H1 (cell line): ENCODE results near the gene MACROD2. TPM values are rescaled to one million over a fixed set of nuclear protein-coding genes. Genes with fewer than 3 reads are reported as not detected.

ENCODE experiments used
- CTCF ChIA-PET: fragments of 300-600 bp; sonication (Branson Sonifier 250); formaldehyde crosslinking; loops from one replicate; lab custom pipeline; 2021; ENCODE audit not compliant: partially characterized antibody; lab: Charles Lee
- POLR2A ChIA-PET: fragments of 300-600 bp; sonication (Branson Sonifier 250); formaldehyde crosslinking; loops from one replicate; lab custom pipeline; 2021; ENCODE audit warnings: inconsistent platforms; ENCODE audit not compliant: partially characterized antibody; lab: Charles Lee
- DNase-seq, 2 experiments: peaks; one replicate each; pipeline versions ENCODE4 v3.0.0 to v3.0.0-alpha.2; 2010 to 2022; ENCODE audit warnings: low spot score in 2 of 2, low read depth in 1 of 2, mixed read lengths in 1 of 2
- FAIRE-seq: peaks from 2 replicates; lab custom pipeline; 2011; peaks lifted over from hg19 to GRCh38; lab: Jason Lieb, UNC
- H2AFZ ChIP-seq: 2 replicates; pipeline ENCODE4 v1.8.1; 2012; ENCODE audit warnings: low read length, inconsistent platforms
- H2AK5ac ChIP-seq: 2 replicates; pipeline ENCODE4 v1.6.1; 2013; ENCODE audit warnings: low read depth, low read length
- H2BK120ac ChIP-seq: replicated peaks from 2 replicates; pipeline ENCODE3; 2013; ENCODE audit warnings: low read depth, low read length, inconsistent platforms
- H2BK12ac ChIP-seq: 2 replicates; pipeline ENCODE4 v1.6.1; 2013; ENCODE audit warnings: low read depth, low read length
- H2BK15ac ChIP-seq: 2 replicates; pipeline ENCODE4 v1.6.1; 2013; ENCODE audit warnings: low read length
- H2BK20ac ChIP-seq: 2 replicates; pipeline ENCODE4 v1.6.1; 2013; ENCODE audit warnings: low read length
- H2BK5ac ChIP-seq: 2 replicates; pipeline ENCODE4 v1.6.1; 2013; ENCODE audit warnings: low read depth, low read length
- H3K14ac ChIP-seq: 2 replicates; pipeline ENCODE4 v1.6.1; 2013; ENCODE audit warnings: inconsistent platforms; ENCODE audit not compliant: insufficient read length
- H3K18ac ChIP-seq: 2 replicates; pipeline ENCODE4 v1.6.1; 2013; ENCODE audit warnings: low read length; ENCODE audit errors: extremely low read depth
- H3K23ac ChIP-seq: 2 replicates; pipeline ENCODE4 v1.6.1; 2013; ENCODE audit warnings: inconsistent platforms; ENCODE audit not compliant: insufficient read length
- H3K23me2 ChIP-seq: 2 replicates; pipeline ENCODE4 v1.6.1; 2013; ENCODE audit warnings: low read depth, low read length
- H3K27ac ChIP-seq: 2 replicates; pipeline ENCODE4 v1.6.1; 2011; ENCODE audit warnings: low read depth, low read length, inconsistent platforms
- H3K27me3 ChIP-seq, 4 experiments: replicated peaks in 1 of 4; 1 replicate in 1 of 4; 2 replicates in 3 of 4; pipeline versions ENCODE4 v1.6.1 to v1.8.1; 2011 to 2013; ENCODE audit warnings: low read length in 3 of 4, mild to moderate bottlenecking in 3 of 4, inconsistent platforms in 2 of 4, mixed read lengths in 2 of 4, moderate library complexity in 1 of 4; ENCODE audit not compliant: control insufficient read depth in 3 of 4, insufficient read depth in 3 of 4; ENCODE audit errors: extremely low read depth in 1 of 4
- H3K36me3 ChIP-seq, 4 experiments: 2 replicates each; pipeline versions ENCODE4 v1.6.1 to v1.8.1; 2011 to 2013; ENCODE audit warnings: mild to moderate bottlenecking in 4 of 4, low read length in 3 of 4, moderate library complexity in 2 of 4, control low read depth in 1 of 4, inconsistent platforms in 1 of 4; ENCODE audit not compliant: insufficient read depth in 4 of 4, control insufficient read depth in 2 of 4
- H3K4ac ChIP-seq: replicated peaks from 2 replicates; pipeline ENCODE3; 2013; ENCODE audit warnings: low read length, low read depth, mixed read lengths, inconsistent platforms; ENCODE audit not compliant: insufficient read length
- H3K4me1 ChIP-seq, 4 experiments: replicated peaks in 1 of 4; 1 replicate in 1 of 4; 2 replicates in 3 of 4; pipeline versions ENCODE4 v1.6.1 to v1.8.1; 2011 to 2013; ENCODE audit warnings: low read length in 3 of 4, inconsistent platforms in 2 of 4, mixed read lengths in 1 of 4; ENCODE audit not compliant: insufficient read depth in 4 of 4, control insufficient read depth in 3 of 4
- H3K4me2 ChIP-seq, 2 experiments: 2 replicates each; pipeline versions ENCODE4 v1.6.1 to v1.8.1; 2011 to 2013; ENCODE audit warnings: low read depth in 2 of 2, low read length in 2 of 2, control low read depth in 1 of 2, inconsistent platforms in 1 of 2, mild to moderate bottlenecking in 1 of 2; ENCODE audit not compliant: insufficient read depth in 1 of 2
- H3K4me3 ChIP-seq, 4 experiments: fragments of 200-600, 300-600 bp in 1 of 4; sonication (generic), shearing (Covaris generic), sonication (Bioruptor Twin) in 1 of 4; 2 replicates each; pipeline versions ENCODE4 v1.5.1 to v1.8.1; 2011 to 2016; ENCODE audit warnings: low read length in 4 of 4, low read depth in 3 of 4, control low read depth in 2 of 4, inconsistent platforms in 2 of 4, mild to moderate bottlenecking in 2 of 4, mixed read lengths in 1 of 4, moderate library complexity in 1 of 4; ENCODE audit not compliant: insufficient read depth in 2 of 4; ENCODE audit errors: extremely low read depth in 1 of 4
- H3K56ac ChIP-seq: replicated peaks from 2 replicates; pipeline ENCODE3; 2013; ENCODE audit warnings: low read depth, mild to moderate bottlenecking, mixed read lengths, low read length, inconsistent platforms; ENCODE audit not compliant: insufficient read length
- H3K79me1 ChIP-seq: 2 replicates; pipeline ENCODE4 v1.6.1; 2013; ENCODE audit warnings: low read depth, low read length, control low read depth
- H3K79me2 ChIP-seq, 2 experiments: 2 replicates each; pipeline versions ENCODE4 v1.6.1 to v1.8.1; 2012 to 2013; ENCODE audit warnings: low read length in 2 of 2, mild to moderate bottlenecking in 2 of 2, inconsistent platforms in 1 of 2; ENCODE audit not compliant: insufficient read depth in 2 of 2, control insufficient read depth in 1 of 2
- H3K9ac ChIP-seq, 4 experiments: replicated peaks in 1 of 4; 1 replicate in 1 of 4; 2 replicates in 3 of 4; pipeline versions ENCODE4 v1.6.1 to v1.8.1; 2011 to 2013; ENCODE audit warnings: low read depth in 3 of 4, low read length in 3 of 4, control low read depth in 2 of 4, mild to moderate bottlenecking in 2 of 4, moderate library complexity in 2 of 4, inconsistent platforms in 1 of 4; ENCODE audit errors: extremely low read depth in 1 of 4
- H3K9me3 ChIP-seq, 2 experiments: 2 replicates each; pipeline versions ENCODE4 v1.6.1 to v1.8.1; 2012 to 2013; ENCODE audit warnings: mild to moderate bottlenecking in 2 of 2, moderate library complexity in 2 of 2, control low read depth in 1 of 2, inconsistent platforms in 1 of 2, low read depth in 1 of 2, low read length in 1 of 2, mixed read lengths in 1 of 2; ENCODE audit not compliant: insufficient read depth in 2 of 2
- H4K20me1 ChIP-seq, 2 experiments: replicated peaks in 1 of 2; 2 replicates each; pipeline versions ENCODE3 to v1.8.1; 2011 to 2013; ENCODE audit warnings: inconsistent platforms in 2 of 2, low read length in 2 of 2, mild to moderate bottlenecking in 1 of 2; ENCODE audit not compliant: insufficient read depth in 2 of 2, control insufficient read depth in 1 of 2
- H4K5ac ChIP-seq: 2 replicates; pipeline ENCODE4 v1.6.1; 2013; ENCODE audit warnings: low read length, low read depth, mixed read lengths, inconsistent platforms; ENCODE audit not compliant: insufficient read length
- H4K8ac ChIP-seq: 2 replicates; pipeline ENCODE4 v1.8.0; 2013; ENCODE audit warnings: mild to moderate bottlenecking, moderate library complexity, low read length, inconsistent platforms; ENCODE audit not compliant: insufficient read depth; ENCODE audit errors: extremely low read depth
- H4K91ac ChIP-seq: replicated peaks from 2 replicates; pipeline ENCODE3; 2013; ENCODE audit warnings: low read length, mixed read lengths, inconsistent platforms; ENCODE audit not compliant: insufficient read length
- BRCA1 ChIP-seq: IDR thresholded peaks from 2 replicates; pipeline ENCODE4 v1.6.1; 2012; ENCODE audit warnings: low read depth, low read length, improper control_type of control experiment
- EZH2 ChIP-seq: fragments of 200-600 bp; sonication (generic); IDR thresholded peaks from 2 replicates; pipeline ENCODE4 v1.7.1; 2012; ENCODE audit warnings: low read depth, mild to moderate bottlenecking, moderate library complexity, low read length, inconsistent platforms; ENCODE audit not compliant: severe bottlenecking
- MAX ChIP-seq: IDR thresholded peaks from 2 replicates; pipeline ENCODE4 v1.6.1; 2012; ENCODE audit warnings: inconsistent platforms
- POU5F1 ChIP-seq: IDR thresholded peaks from 2 replicates; pipeline ENCODE4 v1.6.1; 2011; ENCODE audit warnings: low read depth, mild to moderate bottlenecking, low read length, moderate library complexity
- RXRA ChIP-seq: IDR thresholded peaks from 2 replicates; pipeline ENCODE4 v1.6.1; 2011; ENCODE audit warnings: low read depth, mild to moderate bottlenecking, low read length, moderate library complexity; ENCODE audit not compliant: insufficient read depth
- WGBS, 2 experiments: shearing (Covaris generic) in 1 of 2; methylation state at CpG; one replicate each; pipeline versions ENCODE4 v1.1.6 to v1.1.7; 2013 to 2015; ENCODE audit warnings: low lambda C conversion rate in 2 of 2, mixed read lengths in 2 of 2, inconsistent platforms in 1 of 2, low coverage in 1 of 2, missing lambda C conversion rate in 1 of 2; ENCODE audit not compliant: insufficient replicate concordance in 2 of 2, insufficient coverage in 1 of 2, insufficient read length in 1 of 2; ENCODE audit errors: extremely low coverage in 1 of 2, missing lambda C conversion rate in 1 of 2; 5-methylcytosine and 5-hydroxymethylcytosine counted together
- polyA plus RNA-seq, 7 experiments: library from polyadenylated mRNA; depleted of rRNA in 3 of 7; stranded (reverse) in 5 of 7; unstranded in 2 of 7; fragments of >200 nt in 5 of 7; fragments of 200-250 nt in 2 of 7; gene quantifications; 1 replicate in 5 of 7; 2 replicates in 1 of 7; 4 replicates in 1 of 7; pipeline versions ENCODE4 v1.2.1 to v1.2.3, GENCODE V29; 2011 to 2013; ENCODE audit warnings: missing spikeins in 2 of 7, mixed read lengths in 2 of 7
- total RNA-seq: library from RNA; stranded (reverse); fragmentation: NEBNext Ultra II Directional; extraction: Animal tissue kit (Norgen Biotek cat#: 25700); gene quantifications from 2 replicates; pipeline ENCODE4 v1.2.1, GENCODE V29; 2021

Gene MACROD2
- total and polyA plus RNA-seq, 2 of the 8 experiments (the other 6 are each of a cell fraction or from before 2014, with no cell fraction given) = 0.70 to 3.9 TPM

DNA sequence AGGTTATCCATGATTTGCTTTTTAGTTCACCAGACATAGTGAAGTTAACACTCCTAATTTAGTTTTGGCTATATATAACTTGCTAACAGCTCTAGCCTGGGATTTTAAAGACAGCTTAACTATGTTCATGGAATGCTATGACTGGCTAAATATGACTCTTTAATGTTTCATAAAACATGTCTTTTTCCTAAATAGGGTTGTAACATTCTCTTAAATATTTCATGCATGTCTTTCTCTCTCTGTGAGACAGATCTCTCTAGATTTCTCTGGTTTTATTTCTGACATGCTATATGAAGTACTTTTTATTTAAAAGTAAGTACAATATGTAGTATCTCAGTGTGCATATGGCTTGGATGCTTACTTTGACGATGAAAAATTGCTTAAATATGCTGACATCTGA is 35.7 kb downstream of the MACROD2 start:
- no peak overlapping the region for H2BK20ac ChIP-seq
- no peaks in the 10 kb centered on the region for H4K20me1 ChIP-seq
- no peaks in the 10 kb centered on the region for H3K23me2 ChIP-seq
- H3K56ac ChIP-seq = no peak overlapping the region
- no peak overlapping the region for H3K4me3 ChIP-seq
- H4K5ac ChIP-seq = no peak overlapping the region
- FAIRE-seq (no peak), DNase-seq (no peak)
- no peak overlapping the region for H2BK120ac ChIP-seq
- H4K91ac ChIP-seq = no peak overlapping the region
- H2BK15ac ChIP-seq = no peak overlapping the region
- no peak overlapping the region for H3K23ac ChIP-seq
- CTCF ChIA-PET = no interaction called here
- H3K4ac ChIP-seq = no peak overlapping the region
- no peak for TF ChIP-seq EZH2
- TF ChIP-seq BRCA1 = no peak
- TF ChIP-seq POU5F1 = no peak
- no peak for TF ChIP-seq RXRA
- no peak for TF ChIP-seq MAX
- no peak overlapping the region for H2AFZ ChIP-seq
- H3K79me1 ChIP-seq = no peaks in the 10 kb centered on the region
- no peak overlapping the region for H3K14ac ChIP-seq
- H4K8ac ChIP-seq = no peak overlapping the region
- H3K79me2 ChIP-seq = no peaks in the 10 kb centered on the region
- no peak overlapping the region for H3K18ac ChIP-seq
- no peak overlapping the region for H2BK5ac ChIP-seq
- H3K27ac ChIP-seq = no peak overlapping the region
- 97% methylated on average over 1 of the region's 1 CpG; no CpG with 5 or more reads in 1 of the 2 experiments for WGBS, 2 experiments
- H3K36me3 ChIP-seq = no peaks in the 10 kb centered on the region
- H2BK12ac ChIP-seq = no peak overlapping the region
- POLR2A ChIA-PET = no interaction called here
- no peak overlapping the region for H2AK5ac ChIP-seq
- no peaks in the 10 kb centered on the region for H3K9me3 ChIP-seq
- H3K9ac ChIP-seq = no peak overlapping the region
- H3K4me2 ChIP-seq = no peak overlapping the region
- no peaks in the 10 kb centered on the region for H3K27me3 ChIP-seq
- H3K4me1 ChIP-seq = no peaks in the 10 kb centered on the region
